Measurements from ENCODE around the gene CCDC174.
"Not testable (repeated sequence)": the region's sequence is repeated elsewhere in the genome, so short reads cannot be mapped to it uniquely, and the experiment has no call there.

- TF ChIP-seq, protein P1, sequence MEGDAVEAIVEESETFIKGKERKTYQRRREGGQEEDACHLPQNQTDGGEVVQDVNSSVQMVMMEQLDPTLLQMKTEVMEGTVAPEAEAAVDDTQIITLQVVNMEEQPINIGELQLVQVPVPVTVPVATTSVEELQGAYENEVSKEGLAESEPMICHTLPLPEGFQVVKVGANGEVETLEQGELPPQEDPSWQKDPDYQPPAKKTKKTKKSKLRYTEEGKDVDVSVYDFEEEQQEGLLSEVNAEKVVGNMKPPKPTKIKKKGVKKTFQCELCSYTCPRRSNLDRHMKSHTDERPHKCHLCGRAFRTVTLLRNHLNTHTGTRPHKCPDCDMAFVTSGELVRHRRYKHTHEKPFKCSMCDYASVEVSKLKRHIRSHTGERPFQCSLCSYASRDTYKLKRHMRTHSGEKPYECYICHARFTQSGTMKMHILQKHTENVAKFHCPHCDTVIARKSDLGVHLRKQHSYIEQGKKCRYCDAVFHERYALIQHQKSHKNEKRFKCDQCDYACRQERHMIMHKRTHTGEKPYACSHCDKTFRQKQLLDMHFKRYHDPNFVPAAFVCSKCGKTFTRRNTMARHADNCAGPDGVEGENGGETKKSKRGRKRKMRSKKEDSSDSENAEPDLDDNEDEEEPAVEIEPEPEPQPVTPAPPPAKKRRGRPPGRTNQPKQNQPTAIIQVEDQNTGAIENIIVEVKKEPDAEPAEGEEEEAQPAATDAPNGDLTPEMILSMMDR (IDR thresholded peaks at IDR 0.05), result not testable (repeated sequence)
- TF ChIP-seq POLR2A (IDR thresholded peaks at IDR 0.05), result not testable (repeated sequence)
These were observed 872 bp downstream of the CCDC174 start for GRCh38 chr3:14652360-14652907.
